Hematopoietic multipotent progenitor cell treated with erythropoietin and hydrocortisone succinate and interleukin-3 and kit ligand, for 15 days (in vitro differentiated cells): ENCODE results near the gene KCP.

ENCODE experiments used
- DNase-seq: peaks from one replicate; pipeline ENCODE4 v3.0.0-alpha.2; 2015; ENCODE audit warnings: low spot score

Gene KCP

DNA sequence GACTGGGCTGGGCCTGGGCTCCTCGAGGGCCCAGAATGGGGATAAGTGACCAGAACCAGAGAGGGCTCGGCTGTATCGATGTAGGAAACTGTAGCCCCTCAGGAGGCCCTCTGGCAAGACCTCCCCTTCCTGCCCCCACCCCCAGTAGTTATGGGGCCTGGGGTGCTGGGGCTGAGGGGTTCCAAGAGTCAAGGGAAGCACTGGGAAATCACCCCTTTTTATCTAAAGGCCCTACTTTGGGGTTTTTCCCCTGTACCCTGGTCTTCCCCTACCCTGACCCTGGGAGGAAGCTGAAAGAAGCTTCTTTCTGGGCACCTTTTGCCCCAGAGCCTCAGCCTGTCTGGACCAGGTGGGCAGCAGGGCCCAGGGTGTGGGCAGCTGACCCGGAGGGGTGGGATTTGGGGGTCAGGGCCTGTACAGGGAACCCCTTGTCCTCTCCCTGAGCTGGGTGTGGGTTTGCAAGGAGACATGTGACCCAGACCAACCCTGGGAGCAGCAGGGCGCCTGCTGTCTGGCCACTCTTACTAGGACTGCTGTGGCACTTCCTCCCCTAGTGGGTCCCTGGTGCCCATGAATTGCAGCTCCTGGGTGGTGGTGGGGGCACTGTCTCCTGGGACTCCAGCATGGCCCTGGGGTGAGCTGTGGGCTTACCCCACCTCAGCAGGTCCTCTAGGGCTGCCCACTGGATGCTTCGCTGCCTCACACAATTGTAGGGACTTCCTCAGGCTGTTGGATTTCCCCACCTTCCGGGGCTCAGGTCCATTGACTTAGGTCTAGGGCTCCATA, 28.8 kb upstream of the KCP start:
- DNase-seq, result no peak

- DNase-seq, result no peak
These were observed 28.1 kb upstream of the KCP start for GRCh38 chr7:128938544-128939074.

- no peak for DNase-seq
These were observed 27.4 kb upstream of the KCP start, which contains the start of gene IRF5 for GRCh38 chr7:128937647-128938543. IRF5 (plus strand) TSS chr7:128937927; CDS start chr7:128942082, 4,155 bp downstream.

DNA sequence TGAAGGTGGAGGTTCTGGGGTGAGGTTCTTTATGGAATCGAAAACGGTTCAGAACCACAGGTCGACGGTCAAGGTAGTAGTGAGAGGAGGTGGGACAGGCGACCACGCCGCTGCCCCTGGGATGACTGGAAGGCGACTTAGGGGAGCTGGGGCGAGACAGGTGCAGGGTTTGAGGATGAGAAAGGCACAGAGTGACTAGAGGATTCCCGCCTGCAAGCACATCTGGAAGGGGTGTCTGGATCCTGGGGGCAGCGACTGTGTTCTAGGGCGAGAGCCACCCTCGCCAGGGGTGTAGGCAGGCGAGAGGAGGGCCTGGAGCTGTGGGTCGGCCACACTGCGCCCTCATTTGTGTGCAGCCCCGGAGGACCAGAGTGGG, 26.8 kb upstream of the KCP start:
- DNase-seq, result no peak

GRCh38 chr7:128936798-128937197, 26.3 kb upstream of the KCP start:
- DNase-seq, result no peak

GRCh38 chr7:128935342-128935730, 24.8 kb upstream of the KCP start:
- DNase-seq, result no peak

DNA sequence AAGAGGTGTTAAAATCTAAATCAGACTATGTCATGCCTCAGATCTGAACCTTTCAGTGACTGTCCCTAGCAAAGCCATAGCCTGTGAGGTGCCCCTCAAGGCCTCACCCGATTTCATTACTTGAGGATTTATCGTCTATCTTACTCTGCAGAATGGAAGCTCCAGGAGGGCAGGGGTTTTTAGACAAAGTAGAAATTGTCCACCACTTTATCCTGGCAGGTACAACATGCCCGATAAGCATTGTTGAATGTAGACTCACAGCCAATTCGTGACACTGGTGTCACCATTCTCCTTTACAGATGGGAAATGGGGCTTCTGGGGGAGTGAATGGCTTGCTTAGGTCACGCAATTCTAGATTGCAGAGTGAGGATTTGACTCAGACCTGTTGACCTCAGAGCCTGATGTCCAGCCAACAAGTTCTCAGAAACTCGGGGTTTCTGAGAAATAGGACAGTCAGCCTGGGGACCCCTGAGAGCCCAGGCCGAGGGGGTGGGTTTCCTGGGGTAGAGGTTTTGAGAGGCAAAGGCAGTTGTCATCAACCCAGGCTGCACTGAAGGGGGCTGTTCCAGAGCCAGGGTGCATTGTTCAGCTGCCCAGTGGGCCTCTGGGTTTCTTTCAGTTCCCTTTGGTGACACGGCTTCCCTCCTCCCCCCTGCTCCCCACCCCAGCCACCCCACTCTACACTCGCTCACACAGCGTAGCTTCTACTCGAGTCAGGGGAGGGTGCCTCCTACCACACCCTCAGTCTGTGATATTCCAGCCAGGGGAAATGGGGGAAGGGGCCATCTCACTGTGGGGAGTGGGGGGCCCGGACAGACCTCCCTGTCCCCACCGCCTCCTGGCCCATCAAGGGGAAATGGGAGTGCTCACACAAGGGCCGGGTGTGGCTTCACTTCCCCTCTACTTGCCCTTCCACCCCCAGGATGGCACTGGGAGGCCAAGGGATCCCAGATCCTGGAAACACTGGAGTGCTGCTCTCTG, 24.1 kb upstream of the KCP start:
- DNase-seq, result no peak

DNA sequence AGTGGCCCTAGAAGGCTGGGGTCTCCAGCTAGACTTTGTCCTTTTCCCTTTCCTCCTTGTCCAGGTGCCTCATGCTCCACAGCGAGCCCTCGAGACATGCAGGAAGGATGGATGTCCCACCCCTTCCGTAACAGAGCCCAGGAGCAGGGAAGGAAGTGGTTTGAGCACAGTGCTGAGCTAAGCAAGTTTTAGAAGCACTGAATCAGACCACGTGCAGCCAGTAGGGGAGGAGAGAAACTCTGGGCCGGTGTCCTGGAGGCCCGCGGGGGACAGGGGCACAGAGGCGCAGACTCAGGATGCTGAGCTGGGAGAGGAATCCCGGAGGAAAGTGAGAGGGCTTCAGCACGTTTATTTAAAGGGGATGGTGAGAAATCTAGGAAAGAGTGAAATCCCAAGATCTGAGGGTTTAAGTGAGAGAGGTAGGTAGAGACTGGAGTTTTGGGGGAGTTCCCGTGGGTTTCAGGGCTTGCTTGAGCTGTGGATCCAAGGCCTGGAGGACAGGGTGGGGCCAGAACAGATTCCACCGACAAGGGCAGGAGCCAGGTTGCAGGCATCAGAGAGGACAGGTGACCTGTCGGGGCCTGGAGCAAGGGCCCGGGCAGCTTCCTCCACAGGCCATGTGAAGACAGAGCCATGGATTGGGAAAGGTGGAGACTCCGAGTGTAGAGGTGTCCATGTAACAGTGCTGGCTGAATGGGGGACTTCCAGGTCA, 22.8 kb upstream of the KCP start:
- no peak for DNase-seq

- no peak for DNase-seq
These were observed 22.3 kb upstream of the KCP start for GRCh38 chr7:128932862-128933179.

DNA sequence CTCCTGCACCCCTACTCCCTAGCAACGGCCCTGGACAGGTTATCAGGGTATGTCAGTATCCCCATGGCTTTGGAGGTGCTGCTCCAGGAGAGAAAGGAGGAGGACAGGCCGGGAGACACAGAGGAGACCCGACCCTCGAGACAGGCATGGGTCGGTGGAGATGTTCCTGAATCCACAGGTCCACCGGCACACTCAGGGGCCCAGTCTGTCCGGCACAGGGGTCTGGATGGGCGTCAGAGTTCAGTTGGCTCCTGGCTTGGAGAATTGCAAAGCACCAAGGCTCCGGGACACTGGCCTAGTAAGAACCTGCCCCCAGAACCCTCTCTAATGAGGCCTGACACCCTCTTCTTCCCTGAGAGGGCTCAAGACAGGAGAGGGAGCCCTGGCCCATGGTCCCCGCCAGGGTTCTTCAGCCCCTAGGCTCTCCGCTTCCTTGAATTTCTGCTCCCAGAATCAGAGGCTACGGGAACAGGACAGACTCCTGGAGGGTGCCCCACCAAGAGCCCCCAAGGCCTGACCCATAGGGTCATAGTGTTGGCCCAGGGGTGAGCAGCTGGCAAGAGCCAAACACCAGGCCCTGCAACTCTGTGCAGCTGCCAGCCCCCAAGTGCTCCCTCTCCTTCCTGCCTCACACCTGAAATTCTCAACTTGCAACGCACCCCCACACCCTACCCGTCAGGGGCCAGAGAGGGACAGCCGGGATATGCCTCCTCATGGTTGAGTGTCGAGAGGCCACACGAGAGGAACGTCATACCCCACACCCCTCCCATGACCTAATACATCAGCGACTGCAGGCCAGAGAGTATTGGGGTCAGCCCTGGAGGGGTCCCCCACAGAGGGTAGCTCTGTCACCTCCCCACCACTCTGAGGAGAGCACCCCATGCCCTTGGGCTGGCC, 21.7 kb upstream of the KCP start:
- no peak for DNase-seq

- no peak for DNase-seq
These were observed 20.8 kb upstream of the KCP start for GRCh38 chr7:128931190-128931798.

DNA sequence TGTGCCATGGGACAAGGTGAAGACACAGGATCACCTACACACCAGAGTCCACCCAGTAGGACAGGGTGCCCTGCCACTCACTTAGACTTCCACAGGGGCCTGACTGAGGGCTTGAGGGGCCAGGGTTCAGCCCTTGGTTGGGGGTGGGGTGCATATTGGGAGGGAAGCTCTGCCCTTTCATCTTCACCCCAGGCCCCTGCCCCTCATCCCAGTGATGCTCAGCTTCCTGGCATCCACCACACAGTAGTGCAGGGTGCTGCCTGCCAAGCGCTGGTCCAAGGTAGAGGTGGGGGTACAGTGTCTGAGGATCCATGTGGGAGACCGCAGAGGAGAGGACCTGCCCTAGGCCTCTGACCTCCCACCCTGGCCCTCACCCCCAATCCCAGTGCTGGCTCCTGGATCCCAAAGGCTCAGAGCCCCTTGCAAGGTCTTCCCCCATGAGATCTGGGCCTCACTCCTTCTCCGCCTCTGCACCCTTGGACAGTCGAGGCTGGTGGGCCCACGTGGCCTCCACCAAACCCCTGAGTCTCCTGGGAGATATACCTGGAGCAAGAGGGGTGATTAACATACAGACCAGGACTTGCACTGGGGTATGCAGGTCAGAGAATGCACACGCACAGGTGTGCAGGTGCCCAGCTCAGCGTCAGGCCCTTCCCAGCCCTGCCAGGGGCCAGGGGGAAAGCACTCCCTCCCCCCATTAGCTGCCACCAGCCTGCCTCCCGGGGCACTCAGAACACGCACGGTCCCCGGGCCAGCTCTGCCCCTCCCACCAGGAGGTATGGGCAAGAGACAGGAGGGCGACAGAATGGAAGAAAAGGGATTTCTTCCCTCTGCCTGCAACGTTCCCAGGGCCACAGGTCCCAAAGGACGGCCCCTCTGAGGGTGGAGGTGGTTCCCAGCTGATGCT, 18.6 kb upstream of the KCP start:
- DNase-seq, result no peak

GRCh38 chr7:128928159-128928813, 17.8 kb upstream of the KCP start:
- no peak for DNase-seq

GRCh38 chr7:128924707-128925588, 14.4 kb upstream of the KCP start:
- DNase-seq, result no peak

GRCh38 chr7:128923411-128923800, 12.9 kb upstream of the KCP start:
- DNase-seq, result no peak

- no peak for DNase-seq
These were observed 12.2 kb upstream of the KCP start for GRCh38 chr7:128922496-128923410.
